H4 (cell line): Measurements from ENCODE around the gene PEPD. TPM values are rescaled to one million over a fixed set of nuclear protein-coding genes. Genes with fewer than 3 reads are reported as not detected.
"Not testable (repeated sequence)": the region's sequence is repeated elsewhere in the genome, so short reads cannot be mapped to it uniquely, and the experiment has no call there.

Source experiments
- DNase-seq: peaks from one replicate; pipeline ENCODE4 v3.0.0-alpha.2; 2015; ENCODE audit warnings: low spot score
- total RNA-seq: library from RNA; depleted of rRNA; stranded (reverse); fragments of >200 nt; shearing (Covaris generic); gene quantifications from 2 replicates; pipeline ENCODE4 v1.2.3, GENCODE V29; 2014

PEPD gene
- total RNA-seq, 1 experiment from 2014 or later, result 62.7 TPM

GRCh38 chr19:33498391-33499000 is 23.1 kb downstream of the PEPD start:
- DNase-seq, result no peak

DNA sequence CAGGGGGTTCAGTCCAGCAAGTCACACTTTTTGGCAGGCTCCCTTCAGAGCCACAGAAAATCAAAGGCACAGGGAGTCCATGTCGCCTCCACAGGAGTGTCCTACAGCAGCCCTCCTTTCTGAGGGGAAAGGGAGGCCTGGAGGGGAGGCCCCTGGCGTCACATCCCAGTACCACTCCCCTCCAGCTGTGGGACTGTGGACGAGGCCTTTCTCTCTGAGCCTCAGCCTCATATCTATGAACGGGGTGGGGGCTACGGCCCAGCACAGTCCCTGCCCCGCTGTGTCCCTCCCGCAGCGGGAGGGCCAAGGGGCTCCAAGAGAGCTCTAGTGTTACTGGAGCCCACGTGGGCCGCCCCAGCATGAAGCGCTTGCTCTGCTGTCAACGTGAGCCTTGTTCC is 23.8 kb downstream of the PEPD start:
- no peak for DNase-seq

DNA sequence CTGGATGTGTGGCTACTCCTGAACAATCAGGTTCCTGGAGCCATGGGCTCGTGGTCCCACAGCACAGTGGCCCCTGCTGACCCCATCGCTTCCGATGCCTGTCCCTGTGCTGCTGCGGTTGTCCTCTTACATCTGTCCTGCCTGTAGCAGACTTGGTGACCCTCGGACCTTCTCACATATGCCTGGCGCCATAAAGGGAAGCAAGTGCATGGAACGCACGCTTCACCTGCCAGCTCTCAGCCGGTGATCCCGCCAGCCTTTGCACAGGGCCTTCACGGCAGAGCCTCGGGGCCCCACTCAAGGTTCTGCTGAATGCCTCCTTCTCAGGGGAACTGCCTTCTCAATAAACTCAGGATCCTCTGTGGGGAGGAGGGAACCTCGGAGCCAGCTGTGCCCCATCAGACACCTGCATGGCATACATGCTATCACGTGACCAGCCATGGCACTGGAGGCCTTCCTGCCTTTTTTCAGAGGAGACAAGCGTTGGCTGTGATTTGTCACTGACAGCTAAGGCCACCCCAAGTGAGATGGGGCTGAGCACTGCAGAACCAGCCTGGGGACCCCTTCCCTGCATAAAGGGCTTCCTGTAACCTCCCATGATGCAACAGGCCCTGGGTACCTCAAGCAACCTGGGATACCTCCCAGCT is 24.3 kb downstream of the PEPD start:
- no peak for DNase-seq

DNA sequence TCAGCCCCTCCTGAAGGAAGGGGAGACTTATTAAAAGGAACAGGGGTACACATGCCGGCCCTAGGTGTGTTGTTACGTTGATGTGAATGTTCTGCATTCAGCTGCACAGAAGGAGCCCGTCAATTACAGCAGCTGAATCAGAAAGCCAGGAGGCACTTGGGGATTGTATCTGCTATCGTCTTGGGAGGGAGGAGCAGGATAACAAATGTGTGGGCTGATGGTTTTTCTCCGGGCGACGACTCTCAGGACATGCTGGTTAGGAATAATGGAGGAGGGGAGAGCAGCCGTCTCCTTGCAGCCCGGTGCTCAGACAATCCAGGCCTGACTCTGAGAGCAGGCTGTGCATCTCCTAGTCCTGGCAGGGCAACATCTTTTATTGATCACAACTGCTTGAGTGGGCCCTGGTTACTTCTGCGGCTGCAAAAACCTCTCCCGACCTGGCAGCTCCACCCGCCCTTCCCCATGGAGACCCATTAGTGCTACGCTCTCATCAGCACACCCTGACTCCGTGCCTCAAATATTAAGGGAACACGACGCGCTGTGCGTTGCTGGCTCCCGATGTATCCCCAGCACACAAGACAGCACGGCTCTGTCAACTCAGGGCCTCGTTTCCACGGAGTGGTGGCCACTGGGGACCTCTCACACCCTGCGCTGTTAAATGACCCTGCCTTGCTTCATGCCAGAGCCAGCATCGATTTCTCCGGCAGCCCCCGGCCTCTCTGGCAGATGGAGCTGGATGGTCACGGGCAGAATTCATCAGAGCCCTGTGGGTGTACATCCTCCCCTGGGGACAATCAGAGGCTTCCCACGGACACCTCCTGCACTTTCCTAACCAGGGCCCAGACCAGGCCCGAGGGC is 25.3 kb downstream of the PEPD start:
- no peak for DNase-seq

GRCh38 chr19:33493401-33494275 is 28.0 kb downstream of the PEPD start:
- no peak for DNase-seq

DNA sequence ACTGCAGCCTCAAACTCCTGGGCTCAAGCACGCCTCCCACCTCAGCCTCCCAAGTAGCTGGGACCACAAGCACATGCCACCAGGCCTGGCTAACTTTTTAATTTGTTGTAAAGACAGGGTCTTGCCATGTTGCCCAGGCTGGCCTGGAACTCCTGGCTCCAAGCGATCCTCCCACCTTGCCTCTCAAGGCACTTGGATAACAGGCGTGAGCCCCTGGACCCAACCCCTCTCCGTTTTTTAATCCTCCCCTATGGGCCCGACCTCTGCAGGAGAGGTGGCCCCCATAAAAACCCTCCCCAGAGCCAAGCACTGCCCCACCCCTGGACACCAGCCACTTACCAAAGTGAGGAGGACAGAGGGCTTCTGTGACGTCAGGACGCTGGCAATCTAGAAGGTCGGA is 28.6 kb downstream of the PEPD start:
- DNase-seq, result no peak

DNA sequence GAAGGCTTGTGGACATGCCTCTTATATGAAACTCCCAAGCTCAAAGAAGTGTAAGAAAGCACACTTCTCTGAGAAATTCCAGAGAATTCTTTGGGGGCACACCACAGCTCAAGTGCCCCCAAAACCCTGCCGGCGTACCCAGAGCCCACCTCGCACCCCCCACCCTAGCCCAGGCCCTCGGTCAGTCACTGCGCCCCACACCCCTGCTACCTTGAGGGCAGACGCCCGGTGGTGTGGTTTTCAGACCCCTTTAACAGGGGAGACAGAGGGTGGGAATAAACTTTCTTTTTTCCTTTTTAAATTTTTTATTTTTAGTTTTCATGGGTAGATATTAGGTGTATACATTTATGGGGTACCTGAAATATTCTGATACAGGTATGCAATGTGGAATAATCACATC is 29.5 kb downstream of the PEPD start:
- DNase-seq, result no peak

DNA sequence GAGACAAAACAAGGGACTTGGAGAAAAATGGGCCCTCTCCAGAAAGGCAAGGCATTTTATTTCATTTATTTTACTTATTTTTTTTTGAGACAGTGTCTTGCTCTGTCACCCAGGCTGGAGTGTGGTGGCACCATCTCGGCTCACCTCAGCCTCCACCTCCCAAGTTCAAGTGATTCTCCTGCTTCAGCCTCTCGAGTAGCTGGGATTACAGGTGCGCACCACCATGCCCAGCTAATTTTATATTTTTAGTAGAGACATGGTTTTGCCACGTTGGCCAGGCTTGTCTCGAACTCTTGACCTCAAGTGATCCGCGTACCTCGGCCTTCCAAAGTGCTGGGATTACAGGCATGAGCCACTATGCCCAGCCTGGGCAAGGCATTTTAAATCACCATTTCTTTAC is 31.0 kb downstream of the PEPD start:
- not testable (repeated sequence) for DNase-seq

- DNase-seq, result no peak
Observed at GRCh38 chr19:33490041-33490451, 31.5 kb downstream of the PEPD start.

GRCh38 chr19:33488826-33489225 is 32.8 kb downstream of the PEPD start:
- DNase-seq, result no peak

- DNase-seq, result no peak
Observed at GRCh38 chr19:33487901-33488800, 33.4 kb downstream of the PEPD start.

- no peak for DNase-seq
Observed at GRCh38 chr19:33486936-33487811, 34.4 kb downstream of the PEPD start.

- no peak for DNase-seq
Observed at GRCh38 chr19:33486407-33486806, 35.2 kb downstream of the PEPD start.

GRCh38 chr19:33484226-33484774 is 37.3 kb downstream of the PEPD start:
- DNase-seq, result no peak

DNA sequence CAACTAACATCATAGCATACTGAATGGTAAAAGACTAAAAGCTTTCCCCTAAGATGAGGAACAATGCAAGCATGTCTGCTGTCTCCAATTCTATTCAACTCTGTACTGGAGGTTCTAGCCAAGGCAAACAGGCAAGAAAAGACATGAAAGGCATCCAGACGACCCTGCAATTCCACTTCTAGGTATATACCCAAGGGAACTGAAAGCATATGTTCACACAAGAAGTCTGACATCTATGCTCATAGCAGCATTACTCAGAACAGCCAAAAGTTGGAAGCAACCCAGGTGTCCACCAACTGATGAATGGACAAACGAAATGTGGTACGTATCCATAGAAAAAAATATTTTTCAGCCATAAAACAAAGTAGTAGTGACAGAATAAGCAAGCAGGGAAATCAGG is 39.1 kb downstream of the PEPD start:
- DNase-seq, result no peak

DNA sequence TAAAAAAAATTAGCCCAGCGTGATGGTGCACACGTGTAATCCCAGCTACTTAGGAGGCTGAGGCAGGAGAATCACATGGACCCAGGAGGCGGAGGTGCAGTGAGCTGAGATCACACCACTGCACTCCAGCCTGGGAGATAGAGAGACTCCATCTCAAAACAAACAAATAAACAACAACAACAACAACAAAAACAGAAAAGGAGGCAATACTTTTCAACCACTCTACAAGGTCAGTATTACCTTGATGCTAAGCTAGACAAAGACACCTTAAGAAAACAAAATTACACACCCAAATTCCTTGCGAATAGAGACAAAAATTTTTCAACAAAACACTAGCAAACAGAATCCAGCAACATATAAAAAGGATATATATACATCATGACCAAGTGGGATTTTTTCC is 39.7 kb downstream of the PEPD start:
- no peak for DNase-seq

DNA sequence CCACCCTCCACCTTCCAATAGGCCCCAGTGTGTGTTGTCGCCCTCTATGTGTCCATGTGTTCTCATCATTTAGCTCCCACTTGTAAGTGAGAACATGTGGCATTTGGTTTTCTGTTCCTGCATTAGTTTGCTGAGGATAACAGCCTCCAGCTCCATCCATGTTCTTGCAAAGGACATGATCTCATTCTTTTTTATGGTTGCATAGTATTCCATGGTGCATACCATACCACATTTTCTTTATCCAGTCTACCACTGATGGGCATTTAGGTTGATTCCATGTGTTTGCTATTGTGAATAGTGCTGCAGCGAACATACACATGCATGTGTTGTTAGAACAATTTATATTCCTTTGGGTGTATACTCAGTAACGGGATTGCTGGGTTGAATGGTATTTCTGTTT is 42.0 kb downstream of the PEPD start:
- DNase-seq, result not testable (repeated sequence)

DNA sequence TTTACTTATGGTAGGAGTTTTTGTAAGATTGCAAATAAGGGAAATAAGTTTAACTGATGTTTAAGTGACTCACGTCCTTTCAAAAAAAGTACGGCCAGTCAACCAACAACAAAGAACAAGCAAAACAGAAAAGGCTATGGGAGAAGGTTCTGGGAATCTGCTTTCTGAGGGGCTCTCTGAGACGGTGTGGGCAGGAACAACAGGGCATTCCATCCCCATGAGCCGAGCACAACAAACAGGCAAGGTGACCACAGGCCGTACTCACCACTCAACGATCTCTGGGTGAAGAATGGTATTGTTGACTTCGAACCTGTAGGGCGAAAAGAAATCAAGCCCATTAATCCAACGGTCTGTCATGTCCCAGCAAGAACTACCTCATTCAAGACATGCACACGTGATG is 43.8 kb downstream of the PEPD start:
- DNase-seq, result no peak

DNA sequence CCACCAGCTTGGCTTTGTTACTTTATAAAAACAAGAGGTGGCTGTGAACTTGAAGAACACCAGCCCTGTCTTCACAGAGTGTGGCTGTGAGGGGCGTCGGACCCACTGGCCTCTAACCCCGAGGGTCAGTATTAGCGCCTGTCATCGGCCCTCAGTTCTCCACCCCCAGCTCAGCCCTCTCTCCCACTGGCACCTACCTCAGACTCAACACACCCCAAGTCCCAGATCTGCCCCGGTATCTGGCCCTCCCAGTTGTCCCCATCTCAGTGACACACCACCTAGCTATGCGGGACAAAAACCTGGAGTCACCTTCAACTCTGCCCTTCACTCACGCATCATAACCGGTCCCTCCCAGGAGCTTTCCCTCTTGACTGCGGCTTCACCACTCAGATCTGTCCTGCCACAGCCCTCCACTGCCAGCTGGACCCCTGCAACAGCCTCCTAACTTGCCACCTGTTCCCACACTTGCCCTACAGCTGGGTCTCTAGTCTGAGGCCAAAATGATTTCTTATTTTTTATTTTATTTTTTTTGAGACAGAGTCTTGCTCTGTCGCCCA is 45.4 kb downstream of the PEPD start:
- no peak for DNase-seq
